ENCODE data around the gene FUCA2. TPM values are rescaled to one million over a fixed set of nuclear protein-coding genes. Genes with fewer than 3 reads are reported as not detected.

Gene FUCA2
- total and polyA plus RNA-seq, 2 experiments from 2014 or later: 31.8 to 33.4 TPM

DNA sequence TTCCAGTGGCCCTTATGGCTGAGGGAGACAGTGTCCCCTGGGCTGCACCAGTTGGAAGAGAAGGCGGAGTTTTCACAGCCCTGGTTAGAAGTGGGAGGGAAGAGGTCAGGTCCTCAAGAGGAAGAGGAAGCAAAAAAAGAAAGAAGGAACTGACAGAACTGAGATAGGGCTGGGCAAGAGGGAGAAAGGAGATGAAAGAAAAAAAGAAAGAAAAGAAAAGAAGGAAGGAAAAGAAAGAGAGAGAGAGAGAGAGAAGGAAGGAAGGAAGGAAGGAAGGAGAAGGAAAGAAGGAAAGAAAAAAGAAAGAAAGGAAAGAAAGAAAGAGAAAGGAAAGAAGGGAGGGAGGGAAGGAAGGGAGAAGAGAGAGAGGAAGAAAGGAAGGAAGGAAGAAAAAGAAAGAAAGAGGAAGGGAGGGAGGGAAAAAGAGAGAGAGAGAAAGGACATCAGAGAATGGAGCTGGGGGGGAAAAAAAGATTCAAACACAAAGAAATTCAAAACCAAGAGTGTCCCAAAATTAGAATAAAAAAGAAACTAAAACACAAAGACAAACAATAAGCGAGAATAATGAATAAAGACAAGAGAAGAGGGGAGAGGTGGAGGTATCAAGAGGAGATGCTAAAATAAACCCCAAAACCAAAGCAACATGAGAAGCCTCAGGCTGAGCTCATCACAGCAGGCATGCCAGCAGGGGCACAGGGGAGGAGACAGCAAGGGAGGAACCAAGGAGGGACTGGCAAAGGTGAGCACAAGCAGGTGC is 5.3 kb upstream of the FUCA2 start:
- TF ChIP-seq, protein P1, sequence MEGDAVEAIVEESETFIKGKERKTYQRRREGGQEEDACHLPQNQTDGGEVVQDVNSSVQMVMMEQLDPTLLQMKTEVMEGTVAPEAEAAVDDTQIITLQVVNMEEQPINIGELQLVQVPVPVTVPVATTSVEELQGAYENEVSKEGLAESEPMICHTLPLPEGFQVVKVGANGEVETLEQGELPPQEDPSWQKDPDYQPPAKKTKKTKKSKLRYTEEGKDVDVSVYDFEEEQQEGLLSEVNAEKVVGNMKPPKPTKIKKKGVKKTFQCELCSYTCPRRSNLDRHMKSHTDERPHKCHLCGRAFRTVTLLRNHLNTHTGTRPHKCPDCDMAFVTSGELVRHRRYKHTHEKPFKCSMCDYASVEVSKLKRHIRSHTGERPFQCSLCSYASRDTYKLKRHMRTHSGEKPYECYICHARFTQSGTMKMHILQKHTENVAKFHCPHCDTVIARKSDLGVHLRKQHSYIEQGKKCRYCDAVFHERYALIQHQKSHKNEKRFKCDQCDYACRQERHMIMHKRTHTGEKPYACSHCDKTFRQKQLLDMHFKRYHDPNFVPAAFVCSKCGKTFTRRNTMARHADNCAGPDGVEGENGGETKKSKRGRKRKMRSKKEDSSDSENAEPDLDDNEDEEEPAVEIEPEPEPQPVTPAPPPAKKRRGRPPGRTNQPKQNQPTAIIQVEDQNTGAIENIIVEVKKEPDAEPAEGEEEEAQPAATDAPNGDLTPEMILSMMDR (conservative IDR thresholded peaks at IDR 0.05; ENCODE audit: low read depth in 2 of 2): no peak
- no peak for TF ChIP-seq EZH2 (IDR thresholded peaks at IDR 0.05; ENCODE audit: low read depth, unreplicated experiment)
- no peak for TF ChIP-seq EZH2phosphoT487 (IDR thresholded peaks at IDR 0.05; ENCODE audit: unreplicated experiment)
- TF ChIP-seq, protein P2, sequence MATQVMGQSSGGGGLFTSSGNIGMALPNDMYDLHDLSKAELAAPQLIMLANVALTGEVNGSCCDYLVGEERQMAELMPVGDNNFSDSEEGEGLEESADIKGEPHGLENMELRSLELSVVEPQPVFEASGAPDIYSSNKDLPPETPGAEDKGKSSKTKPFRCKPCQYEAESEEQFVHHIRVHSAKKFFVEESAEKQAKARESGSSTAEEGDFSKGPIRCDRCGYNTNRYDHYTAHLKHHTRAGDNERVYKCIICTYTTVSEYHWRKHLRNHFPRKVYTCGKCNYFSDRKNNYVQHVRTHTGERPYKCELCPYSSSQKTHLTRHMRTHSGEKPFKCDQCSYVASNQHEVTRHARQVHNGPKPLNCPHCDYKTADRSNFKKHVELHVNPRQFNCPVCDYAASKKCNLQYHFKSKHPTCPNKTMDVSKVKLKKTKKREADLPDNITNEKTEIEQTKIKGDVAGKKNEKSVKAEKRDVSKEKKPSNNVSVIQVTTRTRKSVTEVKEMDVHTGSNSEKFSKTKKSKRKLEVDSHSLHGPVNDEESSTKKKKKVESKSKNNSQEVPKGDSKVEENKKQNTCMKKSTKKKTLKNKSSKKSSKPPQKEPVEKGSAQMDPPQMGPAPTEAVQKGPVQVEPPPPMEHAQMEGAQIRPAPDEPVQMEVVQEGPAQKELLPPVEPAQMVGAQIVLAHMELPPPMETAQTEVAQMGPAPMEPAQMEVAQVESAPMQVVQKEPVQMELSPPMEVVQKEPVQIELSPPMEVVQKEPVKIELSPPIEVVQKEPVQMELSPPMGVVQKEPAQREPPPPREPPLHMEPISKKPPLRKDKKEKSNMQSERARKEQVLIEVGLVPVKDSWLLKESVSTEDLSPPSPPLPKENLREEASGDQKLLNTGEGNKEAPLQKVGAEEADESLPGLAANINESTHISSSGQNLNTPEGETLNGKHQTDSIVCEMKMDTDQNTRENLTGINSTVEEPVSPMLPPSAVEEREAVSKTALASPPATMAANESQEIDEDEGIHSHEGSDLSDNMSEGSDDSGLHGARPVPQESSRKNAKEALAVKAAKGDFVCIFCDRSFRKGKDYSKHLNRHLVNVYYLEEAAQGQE (IDR thresholded peaks at IDR 0.05; ENCODE audit: unreplicated experiment): no peak
- TF ChIP-seq, protein P3, sequence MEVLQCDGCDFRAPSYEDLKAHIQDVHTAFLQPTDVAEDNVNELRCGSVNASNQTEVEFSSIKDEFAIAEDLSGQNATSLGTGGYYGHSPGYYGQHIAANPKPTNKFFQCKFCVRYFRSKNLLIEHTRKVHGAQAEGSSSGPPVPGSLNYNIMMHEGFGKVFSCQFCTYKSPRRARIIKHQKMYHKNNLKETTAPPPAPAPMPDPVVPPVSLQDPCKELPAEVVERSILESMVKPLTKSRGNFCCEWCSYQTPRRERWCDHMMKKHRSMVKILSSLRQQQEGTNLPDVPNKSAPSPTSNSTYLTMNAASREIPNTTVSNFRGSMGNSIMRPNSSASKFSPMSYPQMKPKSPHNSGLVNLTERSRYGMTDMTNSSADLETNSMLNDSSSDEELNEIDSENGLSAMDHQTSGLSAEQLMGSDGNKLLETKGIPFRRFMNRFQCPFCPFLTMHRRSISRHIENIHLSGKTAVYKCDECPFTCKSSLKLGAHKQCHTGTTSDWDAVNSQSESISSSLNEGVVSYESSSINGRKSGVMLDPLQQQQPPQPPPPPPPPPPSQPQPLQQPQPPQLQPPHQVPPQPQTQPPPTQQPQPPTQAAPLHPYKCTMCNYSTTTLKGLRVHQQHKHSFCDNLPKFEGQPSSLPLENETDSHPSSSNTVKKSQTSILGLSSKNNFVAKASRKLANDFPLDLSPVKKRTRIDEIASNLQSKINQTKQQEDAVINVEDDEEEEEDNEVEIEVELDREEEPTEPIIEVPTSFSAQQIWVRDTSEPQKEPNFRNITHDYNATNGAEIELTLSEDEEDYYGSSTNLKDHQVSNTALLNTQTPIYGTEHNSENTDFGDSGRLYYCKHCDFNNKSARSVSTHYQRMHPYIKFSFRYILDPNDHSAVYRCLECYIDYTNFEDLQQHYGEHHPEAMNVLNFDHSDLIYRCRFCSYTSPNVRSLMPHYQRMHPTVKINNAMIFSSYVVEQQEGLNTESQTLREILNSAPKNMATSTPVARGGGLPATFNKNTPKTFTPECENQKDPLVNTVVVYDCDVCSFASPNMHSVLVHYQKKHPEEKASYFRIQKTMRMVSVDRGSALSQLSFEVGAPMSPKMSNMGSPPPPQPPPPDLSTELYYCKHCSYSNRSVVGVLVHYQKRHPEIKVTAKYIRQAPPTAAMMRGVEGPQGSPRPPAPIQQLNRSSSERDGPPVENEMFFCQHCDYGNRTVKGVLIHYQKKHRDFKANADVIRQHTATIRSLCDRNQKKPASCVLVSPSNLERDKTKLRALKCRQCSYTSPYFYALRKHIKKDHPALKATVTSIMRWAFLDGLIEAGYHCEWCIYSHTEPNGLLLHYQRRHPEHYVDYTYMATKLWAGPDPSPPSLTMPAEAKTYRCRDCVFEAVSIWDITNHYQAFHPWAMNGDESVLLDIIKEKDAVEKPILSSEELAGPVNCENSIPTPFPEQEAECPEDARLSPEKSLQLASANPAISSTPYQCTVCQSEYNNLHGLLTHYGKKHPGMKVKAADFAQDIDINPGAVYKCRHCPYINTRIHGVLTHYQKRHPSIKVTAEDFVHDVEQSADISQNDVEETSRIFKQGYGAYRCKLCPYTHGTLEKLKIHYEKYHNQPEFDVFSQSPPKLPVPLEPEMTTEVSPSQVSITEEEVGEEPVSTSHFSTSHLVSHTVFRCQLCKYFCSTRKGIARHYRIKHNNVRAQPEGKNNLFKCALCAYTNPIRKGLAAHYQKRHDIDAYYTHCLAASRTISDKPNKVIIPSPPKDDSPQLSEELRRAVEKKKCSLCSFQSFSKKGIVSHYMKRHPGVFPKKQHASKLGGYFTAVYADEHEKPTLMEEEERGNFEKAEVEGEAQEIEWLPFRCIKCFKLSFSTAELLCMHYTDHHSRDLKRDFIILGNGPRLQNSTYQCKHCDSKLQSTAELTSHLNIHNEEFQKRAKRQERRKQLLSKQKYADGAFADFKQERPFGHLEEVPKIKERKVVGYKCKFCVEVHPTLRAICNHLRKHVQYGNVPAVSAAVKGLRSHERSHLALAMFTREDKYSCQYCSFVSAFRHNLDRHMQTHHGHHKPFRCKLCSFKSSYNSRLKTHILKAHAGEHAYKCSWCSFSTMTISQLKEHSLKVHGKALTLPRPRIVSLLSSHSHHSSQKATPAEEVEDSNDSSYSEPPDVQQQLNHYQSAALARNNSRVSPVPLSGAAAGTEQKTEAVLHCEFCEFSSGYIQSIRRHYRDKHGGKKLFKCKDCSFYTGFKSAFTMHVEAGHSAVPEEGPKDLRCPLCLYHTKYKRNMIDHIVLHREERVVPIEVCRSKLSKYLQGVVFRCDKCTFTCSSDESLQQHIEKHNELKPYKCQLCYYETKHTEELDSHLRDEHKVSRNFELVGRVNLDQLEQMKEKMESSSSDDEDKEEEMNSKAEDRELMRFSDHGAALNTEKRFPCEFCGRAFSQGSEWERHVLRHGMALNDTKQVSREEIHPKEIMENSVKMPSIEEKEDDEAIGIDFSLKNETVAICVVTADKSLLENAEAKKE (CRISPR knock-in tag; IDR thresholded peaks at IDR 0.05): no peak
- no peak overlapping the region; the same call in 2 of the 3 replicates for H3K4me3 Mint-ChIP-seq
- H3K27me3 ChIP-seq (ENCODE audit: insufficient read depth): peaks cover 50% of the 10 kb centered on the region
- peak overlapping the region; percentile 29; the same call in 1 of the 2 replicates for H3K4me2 ChIP-seq
- no peaks in the 10 kb centered on the region for H3F3A ChIP-seq (replicated peaks; ENCODE audit: low read depth)
- no peak for DNase-seq (ENCODE audit: low spot score)
- H3K27me3 Mint-ChIP-seq (ENCODE audit: insufficient read depth, low read depth, poor library complexity): peaks cover 25% of the 10 kb centered on the region
- no peaks in the 10 kb centered on the region for H3K36me3 ChIP-seq (ENCODE audit: insufficient read depth)
- H3K79me2 ChIP-seq (replicated peaks; ENCODE audit: insufficient read depth): no peaks in the 10 kb centered on the region
- peaks cover 6% of the 10 kb centered on the region; the same call in 1 of the 3 replicates for H3K36me3 Mint-ChIP-seq (ENCODE audit: low read depth)
- H3K4me3 ChIP-seq: no peak overlapping the region
- 0 out of 2 replicates have a peak, but pooled peaks cover 3% of the 10 kb centered on the region for H3K9me2 ChIP-seq (ENCODE audit: insufficient read depth)
- peak; percentile 72 for ATAC-seq
- H2AFZ ChIP-seq: no peak overlapping the region
- no peaks in the 10 kb centered on the region; the same call in 1 of the 2 replicates for H4K20me1 ChIP-seq (replicated peaks; ENCODE audit: insufficient read depth)
- no peak overlapping the region for H3K27ac Mint-ChIP-seq
- H3K4me1 Mint-ChIP-seq: peaks cover 29% of the 10 kb centered on the region
- H3K4me1 ChIP-seq (ENCODE audit: insufficient read depth): peaks cover 18% of the 10 kb centered on the region
- peaks cover 3% of the 10 kb centered on the region; the same call in 1 of the 3 replicates for H3K9me3 Mint-ChIP-seq
- H3K27ac ChIP-seq (ENCODE audit: low read depth): no peak overlapping the region

Data from GM23338 (cell line).